HG03045 (cell line): ENCODE measurements around the gene MYO1B.

Source experiments
- ATAC-seq: cut with Tn5 transposase; IDR thresholded peaks from one replicate; pipeline ENCODE4 v1.9.1; 2021; ENCODE audit warnings: mild to moderate bottlenecking, moderate library complexity; ENCODE audit not compliant: unreplicated experiment

Gene MYO1B

DNA sequence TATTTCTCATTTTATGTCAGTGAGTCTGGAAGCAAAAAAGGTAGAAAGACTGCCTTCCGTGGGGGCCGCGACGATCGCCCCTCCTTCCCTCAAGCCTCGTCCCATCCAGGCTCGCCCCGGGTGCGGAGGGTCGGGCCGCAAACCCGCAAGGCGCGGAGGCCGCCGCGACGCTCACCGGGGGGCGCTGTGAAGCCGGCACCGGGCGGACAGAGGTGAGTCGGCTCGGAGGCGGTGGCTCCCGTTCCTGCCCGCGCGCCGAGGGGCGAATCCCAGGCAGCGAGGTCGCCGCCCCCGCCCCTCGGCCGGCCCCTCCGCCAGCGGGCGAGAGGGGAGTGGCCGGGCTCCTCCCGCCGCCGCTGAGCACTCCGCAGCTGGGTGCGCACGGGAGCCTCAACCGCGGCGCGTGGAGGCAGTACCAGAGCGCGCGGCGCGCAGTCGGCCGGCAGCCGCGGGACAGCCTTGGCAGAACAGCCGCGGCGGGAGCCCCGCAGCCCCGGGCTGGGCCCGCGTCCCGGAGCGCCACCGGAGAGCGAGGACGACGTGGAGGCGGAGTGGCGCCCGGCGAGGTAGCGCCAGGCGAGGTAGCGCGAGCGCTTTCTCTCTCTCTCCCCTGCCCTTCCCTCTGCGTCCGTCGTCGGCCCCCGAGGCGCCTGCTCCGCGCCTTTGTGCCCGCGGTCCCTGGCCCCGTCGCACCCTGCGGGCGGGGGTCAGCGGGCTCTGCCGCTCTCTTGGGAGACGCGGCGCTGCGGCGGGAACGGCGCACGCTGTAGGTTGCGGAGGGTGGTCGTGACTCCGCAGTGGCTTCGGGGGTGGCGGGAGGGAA is at the start of gene MYO1B:
Gene MYO1B (plus strand): TSS at position 359 of the 823 bp plus-strand sequence. CDS start 31,492 bp downstream, outside the sequence.
- ATAC-seq: peak; percentile 60

DNA sequence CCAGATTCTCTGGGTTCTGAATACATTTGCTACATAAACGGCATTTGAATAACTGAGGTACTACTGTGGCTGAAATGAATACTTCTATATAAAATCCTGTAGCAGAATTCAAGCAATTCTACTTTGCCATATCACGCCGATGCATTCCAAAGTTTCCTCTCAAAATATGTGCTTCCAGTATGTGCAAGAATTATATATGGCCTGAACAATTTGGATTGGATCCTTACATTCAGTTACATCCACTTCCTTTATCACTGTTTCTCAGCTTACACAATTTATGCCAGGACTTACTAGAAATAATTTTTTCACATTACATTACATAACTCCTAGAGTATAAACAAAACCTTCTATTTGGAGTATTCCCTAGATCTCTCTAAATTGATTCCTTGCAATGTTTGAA is 48.1 kb upstream of the MYO1B start:
- ATAC-seq: no peak

GRCh38 chr2:191198271-191198670 is 46.9 kb upstream of the MYO1B start:
- ATAC-seq: no peak

GRCh38 chr2:191199929-191200512 is 45.2 kb upstream of the MYO1B start:
- no peak for ATAC-seq

DNA sequence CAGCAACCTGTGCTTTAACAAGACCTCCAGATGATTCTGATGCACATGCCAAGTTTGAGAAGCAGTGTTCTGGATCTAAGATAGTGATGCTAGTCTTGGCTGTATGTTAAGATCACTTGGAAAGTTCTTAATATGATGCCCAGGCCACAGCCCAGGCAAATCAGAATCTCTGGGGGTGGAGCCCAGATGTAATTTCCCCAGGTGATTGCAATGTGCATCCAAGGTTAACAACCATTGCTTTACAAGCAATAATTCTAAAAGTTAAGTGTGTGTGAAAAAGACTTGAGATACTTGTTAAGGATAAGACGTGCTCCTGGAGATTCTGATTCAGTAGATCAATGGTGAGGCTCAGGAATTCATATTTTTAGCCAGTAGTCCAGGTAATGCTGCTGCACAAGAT is 44.3 kb upstream of the MYO1B start:
- no peak for ATAC-seq

DNA sequence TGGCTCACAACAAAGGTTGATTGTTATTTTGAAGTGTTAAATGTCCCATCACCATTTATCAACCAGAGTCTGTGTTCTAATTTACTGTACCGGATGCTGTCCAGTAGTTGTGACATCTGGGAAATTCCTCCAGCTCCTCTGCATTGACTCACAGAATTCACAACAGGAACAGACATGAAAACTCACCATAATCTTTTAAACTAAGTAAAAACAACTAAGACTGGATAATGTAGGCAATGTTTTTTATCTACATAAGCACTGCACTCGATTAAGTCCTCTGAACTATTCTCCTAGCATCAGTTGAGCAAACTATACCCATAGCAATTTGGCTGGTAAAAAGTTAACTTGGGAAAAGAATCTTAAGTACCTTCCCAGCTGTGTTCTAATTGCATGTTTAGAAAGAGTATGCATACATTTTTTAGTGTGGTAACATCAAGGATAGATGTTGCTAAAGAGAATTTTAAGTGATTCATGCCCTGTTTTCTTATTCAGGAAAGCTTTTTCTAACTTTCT is 42.9 kb upstream of the MYO1B start:
- ATAC-seq: no peak

DNA sequence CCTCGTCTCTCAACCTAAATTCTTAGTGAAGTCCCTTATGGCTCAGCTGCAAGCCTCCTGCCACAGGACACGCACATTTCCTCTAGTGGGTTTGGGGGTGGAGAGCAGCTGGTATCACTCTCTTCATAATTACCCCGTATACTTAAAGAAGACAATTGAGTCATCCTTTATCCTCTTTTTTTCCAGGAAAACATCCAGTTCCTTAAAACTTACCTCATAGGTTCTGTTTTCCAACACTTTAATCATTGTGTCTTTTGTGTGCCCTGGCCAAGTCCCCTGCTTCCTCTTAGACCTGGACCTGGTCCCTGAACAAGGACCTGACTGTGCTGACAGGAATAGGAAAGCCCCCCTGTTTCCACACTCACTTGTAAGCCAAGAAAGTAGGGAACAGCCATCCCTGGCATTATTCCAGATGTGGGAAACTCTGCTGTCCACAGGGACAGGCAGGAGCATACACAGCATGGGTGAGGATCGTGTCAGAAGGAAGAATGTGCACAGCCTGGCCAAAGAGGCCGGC is 42.3 kb upstream of the MYO1B start:
- no peak for ATAC-seq

DNA sequence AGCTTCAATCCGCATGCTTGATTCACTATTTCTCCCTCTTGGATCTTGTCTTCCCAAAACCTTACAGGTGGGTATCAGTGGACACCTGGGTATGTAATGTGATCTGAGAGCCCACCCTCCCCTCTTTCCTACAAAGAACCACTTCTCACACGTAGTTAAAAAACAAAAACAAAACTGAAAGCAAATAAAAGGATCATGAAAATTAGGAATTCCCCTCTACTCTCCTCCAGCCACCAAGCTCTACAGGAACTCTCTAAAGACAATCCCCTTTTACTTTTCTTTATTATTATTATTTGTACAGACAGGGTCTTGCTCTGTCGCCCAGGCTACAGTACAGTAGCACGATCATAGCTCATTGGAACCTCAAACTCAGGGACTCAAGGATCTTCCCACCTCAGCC is 40.8 kb upstream of the MYO1B start:
- no peak for ATAC-seq

- no peak for ATAC-seq
Observed at GRCh38 chr2:191206613-191207471, 38.4 kb upstream of the MYO1B start.

DNA sequence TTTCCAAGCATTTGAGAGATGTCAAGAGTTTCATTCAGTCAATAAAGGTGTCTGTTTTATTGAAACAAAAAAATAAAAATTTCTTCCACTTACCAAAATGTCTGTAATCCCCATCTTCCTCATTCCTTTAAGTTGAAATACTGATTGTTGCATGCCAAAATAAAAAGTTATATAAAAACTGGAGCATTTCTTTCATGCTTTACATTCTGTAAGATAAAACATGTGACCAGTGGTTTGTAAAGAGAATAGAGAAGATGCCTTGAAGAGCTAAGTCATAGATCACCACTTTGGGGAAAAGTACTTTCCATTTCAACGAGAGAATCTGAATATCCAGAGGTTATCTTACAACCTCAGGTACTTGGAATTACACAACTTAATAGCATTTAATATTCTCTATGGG is 35.9 kb upstream of the MYO1B start:
- no peak for ATAC-seq

GRCh38 chr2:191212119-191212518 is 33.1 kb upstream of the MYO1B start:
- ATAC-seq: no peak

- no peak for ATAC-seq
Observed at GRCh38 chr2:191213333-191213732, 31.9 kb upstream of the MYO1B start.

DNA sequence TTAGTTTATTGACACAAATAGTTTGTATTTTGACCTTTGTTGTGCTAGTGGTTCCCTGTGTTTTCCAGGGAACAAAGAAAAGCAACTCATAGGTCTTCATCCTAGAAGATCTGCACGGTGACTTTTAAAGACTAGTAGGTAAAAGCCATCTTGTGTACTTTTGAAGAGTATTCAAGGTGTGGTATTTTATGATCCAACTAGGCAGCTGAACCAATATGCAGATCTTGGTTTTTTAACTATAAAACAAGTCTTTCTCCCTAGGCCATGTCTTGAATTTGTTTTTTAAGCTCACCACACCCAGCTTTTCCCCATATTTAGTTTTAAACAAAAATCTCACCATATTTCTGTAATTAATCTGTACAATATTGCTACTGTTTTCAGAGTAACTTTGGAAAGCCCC is 30.0 kb upstream of the MYO1B start:
- ATAC-seq: no peak

- ATAC-seq: no peak
Observed at GRCh38 chr2:191215666-191216065, 29.5 kb upstream of the MYO1B start.

DNA sequence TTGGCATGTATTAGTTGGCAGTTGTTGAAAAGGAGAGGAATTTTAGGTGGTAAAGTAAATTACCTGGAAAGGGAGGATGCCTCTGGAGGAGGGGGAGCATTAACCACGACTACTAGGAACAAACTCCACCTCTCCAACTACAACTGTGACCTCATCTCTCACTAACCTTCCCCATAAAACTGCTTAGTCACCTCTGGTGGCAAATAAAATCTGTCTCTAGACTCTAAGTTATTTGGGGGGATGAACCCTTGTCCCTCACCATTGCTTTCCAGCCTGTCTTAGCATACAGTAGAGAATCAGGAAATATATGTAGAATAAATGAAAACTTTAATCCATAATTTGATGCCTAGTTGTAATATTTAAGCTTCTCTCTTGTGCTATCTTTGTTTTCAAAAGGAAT is 27.6 kb upstream of the MYO1B start:
- no peak for ATAC-seq

GRCh38 chr2:191218292-191218898 is 26.8 kb upstream of the MYO1B start:
- peak; percentile 51 for ATAC-seq

- ATAC-seq: peak; percentile 47
Observed at GRCh38 chr2:191220671-191221070, 24.5 kb upstream of the MYO1B start.

DNA sequence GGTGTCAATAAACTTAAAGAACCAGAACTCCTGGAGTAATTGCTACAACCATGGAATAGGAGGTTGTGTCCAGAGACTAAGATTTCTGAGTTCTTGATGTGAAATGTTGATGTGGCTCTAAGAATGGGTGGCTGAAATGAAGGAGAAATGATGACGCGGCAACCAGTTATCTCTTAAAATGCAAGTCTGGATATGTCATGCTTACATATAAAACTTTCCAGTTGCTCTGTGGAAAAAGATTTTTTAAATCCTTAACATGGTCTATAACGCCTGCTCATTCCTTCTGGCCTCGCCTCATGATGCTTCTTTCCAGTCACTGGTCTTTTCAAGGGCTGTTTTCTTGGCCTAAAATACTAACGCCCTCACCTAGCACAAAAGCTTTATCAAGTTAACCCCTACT is 23.5 kb upstream of the MYO1B start:
- no peak for ATAC-seq

GRCh38 chr2:191222507-191222906 is 22.7 kb upstream of the MYO1B start:
- ATAC-seq: no peak

DNA sequence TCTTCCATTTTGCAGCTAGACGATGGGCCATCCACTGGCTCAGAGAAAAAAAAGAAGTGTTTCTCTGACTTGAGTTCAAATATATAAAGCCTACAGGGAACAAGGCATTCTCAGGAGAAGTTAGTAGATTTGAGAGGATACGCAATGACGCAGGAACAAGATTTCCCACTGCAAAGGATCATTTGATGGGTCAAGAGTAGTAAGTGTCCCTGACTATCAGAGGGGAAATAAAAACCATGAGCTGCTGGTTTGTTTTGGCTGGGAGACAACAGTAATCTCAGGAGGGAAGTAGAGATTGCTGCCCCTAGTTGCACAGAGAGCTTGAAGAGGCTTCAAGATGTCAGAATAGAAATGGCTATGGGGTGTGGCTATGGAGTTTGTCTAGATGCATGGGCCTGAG is 22.3 kb upstream of the MYO1B start:
- ATAC-seq: no peak

DNA sequence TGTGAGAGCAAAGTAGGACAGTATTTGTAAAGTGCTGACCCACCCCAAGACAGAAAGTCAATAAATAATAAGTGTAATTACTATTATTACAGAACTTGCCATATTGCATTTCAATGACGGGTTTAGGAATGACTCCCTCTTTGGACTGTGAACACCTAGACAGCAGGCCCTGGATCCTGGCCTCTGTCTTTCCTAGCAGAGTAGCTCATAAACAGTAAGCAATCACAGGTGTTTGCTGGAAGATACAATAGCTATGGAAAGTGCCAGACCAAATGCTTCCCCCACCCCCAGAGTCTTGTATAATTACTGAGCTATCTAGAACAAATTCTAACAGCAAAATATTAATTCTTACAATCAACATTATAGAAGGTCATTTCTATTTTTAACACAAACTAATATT is 20.1 kb upstream of the MYO1B start:
- ATAC-seq: no peak
